COLO668 (cell line): Measurements from ENCODE around the gene FAM3C.

ENCODE experiments used
- DNase-seq: peaks from one replicate; lab custom pipeline; 2025; ENCODE audit not compliant: unreplicated experiment; lab: John Stamatoyannopoulos, UW

The FAM3C gene

DNA sequence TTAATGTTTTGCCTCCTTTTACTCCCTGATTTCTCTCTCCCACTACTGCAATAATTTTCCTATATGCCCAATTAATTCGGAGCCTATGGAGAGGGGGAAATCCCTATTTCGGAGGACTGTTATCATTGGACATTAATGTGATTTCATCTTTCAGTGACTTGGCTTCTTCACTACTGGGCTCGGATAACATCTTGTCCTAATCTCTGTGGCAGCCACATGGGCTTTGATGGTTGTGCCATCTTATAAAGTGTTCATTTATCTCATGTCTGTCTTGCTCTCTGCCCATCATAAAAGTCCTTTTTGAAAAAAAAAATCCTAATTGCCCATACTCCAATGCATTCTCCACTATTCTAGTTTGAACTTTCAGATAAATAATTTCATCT, 15.5 kb upstream of the FAM3C start:
- DNase-seq, result no peak

DNA sequence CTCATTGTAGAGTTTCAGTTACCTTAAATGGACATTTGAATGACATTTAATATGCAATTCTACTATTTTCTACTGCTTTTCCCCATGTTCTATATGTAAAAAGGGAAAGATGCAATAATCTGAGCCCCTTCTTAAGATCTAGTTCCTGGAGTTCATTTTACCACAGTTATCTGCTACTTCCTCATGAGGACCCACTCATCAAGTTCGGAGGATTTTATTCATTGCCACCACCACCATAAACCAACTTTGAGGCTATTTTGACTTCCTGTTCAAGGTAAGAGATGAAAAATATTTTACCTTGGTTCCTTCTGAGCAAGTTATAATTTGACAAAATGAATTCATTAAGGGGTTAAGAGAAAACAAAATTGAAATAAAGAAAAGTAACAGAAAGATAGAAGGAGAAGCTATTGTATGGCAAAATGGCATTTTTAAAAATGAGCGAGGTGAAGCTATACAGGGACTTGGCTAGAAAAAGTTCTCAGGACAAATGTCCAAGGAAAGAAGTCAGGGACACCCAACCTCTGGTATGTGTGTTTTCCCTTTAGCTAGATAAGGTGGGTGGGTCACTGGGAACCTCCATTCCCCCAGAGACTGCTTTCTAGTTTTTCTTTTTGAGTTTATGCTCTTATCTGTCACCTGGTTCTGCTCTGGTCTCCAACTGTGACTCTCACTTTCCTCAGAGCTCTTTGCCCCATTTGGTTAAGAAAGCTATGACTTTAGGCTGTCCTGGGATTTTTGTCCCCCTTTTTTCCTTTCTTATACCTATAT, 14.9 kb upstream of the FAM3C start:
- DNase-seq, result no peak

DNA sequence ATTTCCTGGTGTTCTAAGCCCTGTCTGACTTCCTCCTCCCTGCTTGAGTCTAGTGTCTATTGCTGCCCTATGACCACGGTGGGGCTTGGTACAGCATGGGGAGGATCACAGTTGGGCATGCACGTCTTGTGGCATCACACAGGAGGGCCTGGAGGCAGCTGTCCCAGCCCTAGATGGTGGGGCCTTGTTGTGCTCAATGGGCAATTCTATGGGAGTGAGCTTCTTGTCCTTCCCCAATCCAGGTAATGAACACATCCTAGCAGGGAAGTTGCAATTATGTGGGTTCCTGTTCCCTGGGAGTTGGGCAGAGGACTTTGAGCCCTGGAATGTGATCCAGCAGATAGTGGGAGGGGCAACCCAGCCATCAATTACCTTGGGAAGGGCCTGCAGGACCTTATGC, 10.8 kb upstream of the FAM3C start:
- DNase-seq, result no peak

DNA sequence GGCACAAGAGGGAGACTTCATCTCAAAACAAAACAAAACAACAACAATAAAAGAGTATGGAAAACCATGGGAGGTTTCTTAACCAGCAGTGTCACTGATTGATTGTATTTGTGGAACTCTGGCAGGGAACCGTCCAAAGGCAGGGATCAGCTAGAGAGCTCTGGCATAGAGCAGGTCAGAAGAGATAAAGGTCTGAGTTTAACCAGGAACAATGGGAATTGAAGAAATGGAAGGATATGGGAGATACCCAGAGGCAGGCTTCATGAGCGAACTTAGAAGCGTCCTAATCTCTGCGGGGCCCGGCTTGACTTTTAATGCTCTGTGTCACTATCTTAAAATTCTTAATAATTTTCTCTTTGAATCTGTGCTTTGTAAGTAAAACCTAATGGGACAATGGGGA, 10.4 kb upstream of the FAM3C start:
- no peak for DNase-seq

DNA sequence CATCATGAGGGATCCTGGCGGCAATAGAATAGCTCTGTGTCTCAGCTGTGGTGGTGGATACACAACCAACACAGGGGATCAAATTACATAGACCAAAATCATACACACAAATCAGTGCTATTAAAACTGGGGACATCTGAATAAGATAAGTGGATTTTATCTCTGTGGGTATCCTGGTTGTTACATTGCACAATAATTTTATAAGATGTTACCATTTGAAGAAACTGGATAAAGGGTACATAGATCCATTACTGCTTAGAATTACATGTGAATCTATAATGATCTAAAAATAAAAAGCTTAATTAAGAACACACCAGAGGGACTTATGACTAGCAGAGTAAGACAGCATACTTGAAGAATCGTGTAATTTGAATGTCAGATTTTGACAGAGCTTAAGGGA, 8.2 kb upstream of the FAM3C start:
- DNase-seq, result no peak

DNA sequence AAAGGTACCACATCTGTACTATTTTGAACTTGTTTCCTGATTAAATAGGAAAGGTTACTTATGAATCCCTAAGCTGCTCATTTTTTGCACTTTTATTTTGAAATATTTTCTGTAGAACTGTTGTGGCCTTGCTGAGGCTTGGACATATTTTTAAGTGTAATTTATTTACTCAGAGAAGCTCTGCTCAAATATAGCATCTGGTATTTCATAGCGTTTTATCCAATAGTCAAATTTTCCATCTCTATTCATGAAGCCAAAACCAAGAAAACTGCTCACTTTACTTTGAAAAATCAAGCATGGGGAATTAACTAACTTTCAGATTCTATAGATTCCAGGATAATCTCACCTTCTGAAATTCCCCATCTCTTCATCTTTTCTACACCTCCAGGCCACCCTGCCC, 6.6 kb upstream of the FAM3C start:
- no peak for DNase-seq

DNA sequence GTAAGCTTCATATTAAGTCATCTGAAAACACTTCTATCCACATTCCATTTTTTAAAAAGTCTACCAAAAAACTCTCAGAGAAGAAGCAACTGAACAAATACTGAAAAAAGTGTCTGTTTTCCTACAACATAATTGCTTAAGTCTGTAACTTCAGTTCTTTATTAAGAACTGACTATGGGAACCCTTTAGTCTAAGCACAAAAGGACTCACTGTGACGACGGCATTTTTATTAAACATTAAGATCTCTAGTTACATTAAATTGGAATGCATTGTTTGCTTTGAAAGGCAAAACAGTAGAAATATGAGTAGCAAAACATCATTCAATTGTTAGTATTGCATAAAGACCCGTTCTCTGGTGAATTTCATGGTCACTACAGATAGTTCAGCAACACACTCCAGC, 5.8 kb upstream of the FAM3C start:
- no peak for DNase-seq

DNA sequence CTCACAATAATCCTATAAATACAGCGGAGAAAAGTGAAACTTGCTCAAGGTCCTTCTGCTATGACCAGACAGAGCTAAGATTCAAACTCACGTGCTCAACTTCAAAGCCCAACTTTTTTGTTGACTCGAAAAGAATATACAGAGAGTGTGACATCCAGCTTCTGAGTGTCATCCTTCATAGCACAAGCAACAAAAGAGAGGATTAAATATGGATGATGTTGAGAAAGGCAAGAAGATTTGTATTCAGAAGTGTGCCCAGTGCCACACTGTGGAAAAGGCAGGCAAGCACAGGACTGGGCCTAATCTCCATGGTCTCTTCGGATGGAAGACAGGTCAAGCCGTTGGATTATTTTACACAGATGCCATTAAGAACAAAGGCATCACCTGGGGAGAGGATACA, 2.1 kb upstream of the FAM3C start:
- DNase-seq, result no peak

DNA sequence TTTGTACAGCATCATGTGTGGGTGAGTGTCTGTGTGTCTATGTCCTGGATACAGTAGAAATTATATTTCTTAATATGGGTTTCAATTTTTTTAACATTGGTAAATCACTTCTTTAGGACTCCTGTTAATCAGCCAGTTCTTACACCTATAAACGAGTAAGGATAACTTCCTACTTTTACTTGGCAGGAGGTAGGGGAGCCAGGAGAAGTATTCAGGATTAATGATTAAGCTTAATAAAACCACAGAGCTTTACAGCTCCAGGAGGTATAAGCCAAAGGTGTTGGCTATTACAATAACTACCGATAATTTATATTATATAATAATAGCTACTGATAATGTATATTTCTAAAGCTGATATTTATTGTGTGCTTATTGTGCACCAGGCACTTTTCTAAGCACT, 1.7 kb upstream of the FAM3C start:
- DNase-seq, result no peak

DNA sequence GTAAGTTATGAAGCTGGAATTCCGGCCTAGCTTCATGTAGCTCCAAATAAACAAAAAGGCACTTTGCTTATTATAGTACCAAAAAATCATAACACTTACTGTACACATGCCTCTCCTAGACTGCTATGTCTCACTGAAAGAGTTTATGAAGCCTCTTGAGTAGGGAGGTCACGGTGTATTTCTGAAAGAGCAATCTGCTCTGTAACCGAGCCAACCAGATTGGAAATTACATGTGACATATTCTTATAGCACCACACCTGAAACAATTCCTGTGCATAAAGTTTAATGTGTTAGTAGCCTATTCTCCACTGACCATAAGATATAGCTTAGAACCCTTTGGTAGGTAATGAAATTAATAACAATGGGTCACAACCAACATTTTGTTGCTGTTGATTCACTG, 1.3 kb upstream of the FAM3C start:
- DNase-seq, result no peak

DNA sequence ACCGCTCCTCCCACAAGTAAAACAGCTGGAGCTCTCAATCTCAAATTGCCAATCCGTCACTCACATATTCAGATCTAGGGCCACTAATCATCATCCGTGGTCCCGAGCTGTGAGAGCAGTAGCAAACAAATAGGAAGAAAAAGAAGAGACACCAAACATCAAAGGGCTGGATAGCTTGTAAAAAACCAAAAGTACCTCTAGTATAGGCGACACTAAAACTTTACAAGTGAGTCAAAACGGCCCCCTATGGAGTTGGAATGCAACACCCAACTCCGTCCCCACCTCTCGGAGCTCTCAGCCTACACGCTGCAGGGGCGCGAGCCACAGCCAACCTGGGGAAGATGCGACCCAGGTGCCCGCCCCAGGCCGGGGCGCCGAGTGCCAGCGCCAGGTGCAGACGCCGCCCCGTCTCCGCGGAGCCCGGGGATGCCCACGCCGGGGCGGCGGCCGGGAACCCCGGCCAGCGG, 581 bp downstream of the FAM3C start:
- DNase-seq, result peak; percentile 74

DNA sequence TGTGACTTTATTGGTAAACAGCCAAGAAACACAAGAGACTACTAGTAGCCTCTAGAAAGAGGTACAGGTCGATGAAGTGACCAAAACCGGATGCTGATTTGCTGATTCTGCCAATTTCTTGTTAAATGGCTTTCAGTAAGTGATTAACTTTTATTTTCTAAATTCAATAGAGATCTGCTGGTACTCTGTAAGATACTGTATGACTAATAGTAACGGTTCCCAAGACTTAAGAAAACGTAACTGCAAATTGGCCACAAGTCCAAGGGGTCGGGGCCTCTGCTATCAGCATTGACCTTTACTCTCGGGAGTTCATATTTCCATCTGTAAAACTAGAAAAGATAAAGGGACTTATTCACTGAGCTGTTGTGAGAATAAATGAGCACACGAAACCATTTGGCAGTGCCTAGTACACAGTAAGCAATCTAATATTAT, 1.4 kb downstream of the FAM3C start:
- DNase-seq, result no peak

DNA sequence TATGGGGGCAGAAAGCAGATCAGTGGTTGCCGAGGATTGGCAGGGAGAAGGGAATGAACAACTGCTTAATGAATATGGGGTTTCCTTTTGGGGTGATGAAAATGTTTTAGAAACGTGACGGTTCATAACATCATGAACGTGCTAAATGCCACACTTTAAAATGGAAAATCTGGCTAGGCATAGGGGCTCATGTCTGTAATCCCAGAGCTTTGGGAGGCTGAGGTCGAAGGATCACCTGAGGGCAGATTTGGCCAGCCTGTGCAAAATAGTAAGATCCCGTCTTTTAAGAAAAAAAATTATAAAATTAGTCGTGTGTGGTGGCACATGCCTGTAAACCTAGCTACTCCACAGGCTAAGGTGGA, 3.1 kb downstream of the FAM3C start:
- DNase-seq, result no peak

DNA sequence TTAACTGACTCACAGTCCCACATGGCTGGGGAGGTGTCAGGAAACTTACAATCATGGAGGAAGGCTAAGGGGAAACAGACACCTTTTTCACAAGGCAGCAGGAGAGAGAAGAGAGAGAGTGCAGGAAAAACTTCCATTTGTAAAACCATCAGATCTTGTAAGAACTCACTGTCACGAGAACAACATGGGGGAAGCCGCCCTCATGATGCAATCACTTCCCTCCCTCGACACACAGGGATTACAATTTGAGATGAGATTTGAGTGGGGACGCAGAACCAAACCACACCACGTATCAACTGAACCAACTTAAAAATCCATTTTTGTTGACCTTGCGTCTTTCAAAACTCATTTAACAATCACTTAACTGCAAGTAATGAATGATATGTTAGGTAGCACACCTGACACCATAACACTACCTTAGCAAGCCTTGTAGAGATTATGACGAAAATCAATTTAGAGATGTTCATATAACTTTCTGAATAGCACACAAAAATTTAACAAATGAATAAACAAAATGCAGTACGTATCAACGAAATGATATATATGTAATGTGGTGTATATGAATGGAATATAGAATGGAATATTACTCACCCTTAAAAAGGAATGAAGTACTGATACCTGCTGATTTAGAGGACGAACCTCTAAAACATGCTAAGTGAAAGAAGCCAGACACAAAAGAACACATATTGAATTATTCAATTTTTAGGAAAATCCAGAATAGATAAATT, 3.7 kb downstream of the FAM3C start:
- DNase-seq, result no peak

DNA sequence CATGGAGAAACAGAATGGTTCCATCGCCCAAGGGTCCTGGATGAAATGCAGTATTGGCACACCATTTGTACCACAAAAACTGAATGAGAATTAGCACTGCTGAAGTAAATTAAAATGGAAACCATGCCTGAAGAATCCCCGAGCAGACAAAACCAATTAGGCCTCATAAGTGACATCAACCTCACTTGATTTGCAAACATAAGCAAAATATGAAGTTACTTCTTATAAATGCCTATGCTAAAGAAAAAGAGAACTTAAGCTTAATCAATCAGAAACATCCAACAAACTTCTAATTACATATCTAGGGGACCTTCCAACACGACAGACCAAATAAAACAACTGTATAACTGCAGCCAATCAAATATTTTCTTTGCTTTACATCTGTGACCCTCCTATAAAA, 4.4 kb downstream of the FAM3C start:
- no peak for DNase-seq

DNA sequence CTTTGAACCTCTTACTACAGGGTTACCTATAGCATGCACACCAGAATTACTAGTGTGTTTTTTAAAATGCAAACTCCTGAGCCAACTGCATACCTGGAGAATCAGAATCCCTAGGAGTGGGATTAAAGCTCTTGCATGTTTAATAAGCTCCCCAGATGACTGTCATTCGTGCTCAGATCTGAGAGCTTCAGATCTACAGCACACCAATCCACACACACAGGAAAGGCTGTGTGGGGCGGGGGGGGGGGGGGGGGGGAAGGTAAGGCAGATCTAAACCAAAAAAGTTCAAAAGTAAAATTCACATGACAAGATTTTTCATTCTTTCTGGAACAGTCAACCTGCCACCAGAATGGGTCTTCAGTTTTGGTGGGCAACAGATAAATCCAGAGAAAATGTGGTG, 5.5 kb downstream of the FAM3C start:
- DNase-seq, result no peak

DNA sequence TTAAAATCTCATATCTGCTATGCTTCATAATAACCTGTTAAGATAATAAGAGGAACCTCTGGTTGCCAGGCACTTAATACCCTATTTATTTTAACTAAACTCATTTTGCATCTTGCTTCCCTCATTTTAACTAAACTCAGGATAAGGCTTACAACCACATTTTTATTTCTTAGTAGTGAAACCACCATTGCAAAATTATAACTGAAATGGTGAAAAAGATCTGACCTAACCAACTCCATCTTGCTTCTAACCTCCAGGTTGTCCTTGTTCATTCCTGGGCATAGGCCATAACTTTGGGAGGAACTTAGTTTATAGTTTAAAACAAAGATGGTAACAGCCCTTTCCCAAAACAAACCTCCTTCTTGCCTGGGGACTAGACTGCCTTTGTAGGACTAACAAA, 6.0 kb downstream of the FAM3C start:
- no peak for DNase-seq

DNA sequence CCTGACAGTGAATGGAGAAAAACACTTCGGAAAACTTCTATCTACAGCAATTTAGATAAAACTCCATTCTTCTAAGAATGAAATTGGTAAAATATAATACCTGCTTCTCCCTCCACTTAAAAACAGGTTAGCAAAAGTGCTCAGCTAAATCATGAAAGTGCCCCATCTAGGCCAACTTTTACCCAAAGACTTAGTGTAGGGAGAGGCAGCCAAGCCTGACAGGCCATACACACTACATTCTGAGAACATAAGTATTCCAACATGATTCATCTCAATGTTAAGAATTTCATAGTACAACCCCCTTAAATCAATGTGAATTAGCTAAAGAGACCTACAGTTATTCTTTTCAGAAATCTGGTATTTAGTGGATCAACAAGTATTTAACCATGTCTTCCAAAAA, 7.2 kb downstream of the FAM3C start:
- no peak for DNase-seq

DNA sequence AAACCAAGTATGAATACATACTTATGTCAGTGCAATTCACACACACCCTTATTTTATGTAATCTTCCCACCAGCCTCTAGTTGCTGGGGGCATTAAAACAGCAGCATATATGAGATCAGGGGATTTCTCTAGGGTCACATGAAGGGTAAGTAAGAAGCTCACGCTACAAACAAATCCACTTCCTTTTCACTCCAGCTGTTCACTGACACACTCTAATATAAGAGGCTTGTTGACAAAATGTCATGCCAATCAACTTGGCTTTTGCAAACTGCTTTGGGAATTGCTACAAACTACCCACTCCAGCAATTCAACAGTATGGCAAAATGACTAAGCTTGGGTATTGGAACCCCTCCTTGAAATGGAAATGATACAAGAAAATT, 10.3 kb downstream of the FAM3C start:
- DNase-seq, result no peak

DNA sequence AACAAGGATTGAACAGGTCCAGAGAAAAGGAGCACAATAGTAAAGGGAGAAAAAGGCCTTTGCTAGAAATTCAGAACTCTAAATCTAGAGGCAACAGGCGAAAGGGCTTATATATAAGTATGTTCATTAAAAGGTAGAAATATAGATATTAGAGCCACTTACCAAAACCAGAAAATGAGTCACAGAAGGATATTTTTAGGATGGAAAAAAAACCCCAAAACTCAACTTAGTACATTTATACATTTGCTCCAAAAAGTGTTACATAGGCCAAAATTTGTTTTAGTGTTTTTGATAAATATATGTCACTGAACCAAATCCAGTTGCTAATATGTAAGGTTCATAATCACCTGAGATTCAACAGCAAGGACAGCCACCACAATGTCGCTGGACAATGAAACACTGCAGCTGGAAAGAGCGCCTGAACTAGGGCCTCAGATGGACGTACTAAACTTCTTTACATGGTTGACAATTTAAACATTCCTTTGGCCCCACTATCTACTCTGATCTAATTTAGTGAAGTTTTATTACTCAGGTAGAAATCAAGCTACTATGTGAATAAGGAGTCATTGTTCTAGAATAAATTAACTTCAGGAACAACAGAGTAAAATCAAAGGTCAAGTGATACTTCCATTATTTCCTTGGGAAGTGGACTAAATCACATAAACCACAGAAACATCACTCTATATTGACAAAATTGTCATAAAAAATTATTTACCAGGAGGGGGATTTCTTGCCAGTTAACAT, 10.9 kb downstream of the FAM3C start:
- no peak for DNase-seq

DNA sequence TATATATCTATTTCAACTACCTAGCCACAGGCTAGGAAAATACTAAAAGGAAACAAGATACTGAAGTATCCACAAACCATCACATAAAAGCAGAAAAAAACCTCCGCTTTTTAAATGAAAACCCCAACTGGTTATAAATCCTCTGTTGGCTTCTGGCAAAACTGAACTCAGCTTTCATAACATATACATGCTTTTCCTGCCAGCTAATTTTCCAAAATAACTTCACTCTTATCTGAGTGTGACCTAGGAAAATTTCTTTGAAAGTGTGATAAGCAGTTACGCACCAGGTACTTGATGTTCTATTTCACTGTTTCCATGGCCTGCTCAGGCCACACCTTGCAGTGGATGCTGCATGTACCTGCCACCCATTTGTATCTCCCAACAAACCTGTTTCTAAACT, 11.8 kb downstream of the FAM3C start:
- DNase-seq, result no peak

DNA sequence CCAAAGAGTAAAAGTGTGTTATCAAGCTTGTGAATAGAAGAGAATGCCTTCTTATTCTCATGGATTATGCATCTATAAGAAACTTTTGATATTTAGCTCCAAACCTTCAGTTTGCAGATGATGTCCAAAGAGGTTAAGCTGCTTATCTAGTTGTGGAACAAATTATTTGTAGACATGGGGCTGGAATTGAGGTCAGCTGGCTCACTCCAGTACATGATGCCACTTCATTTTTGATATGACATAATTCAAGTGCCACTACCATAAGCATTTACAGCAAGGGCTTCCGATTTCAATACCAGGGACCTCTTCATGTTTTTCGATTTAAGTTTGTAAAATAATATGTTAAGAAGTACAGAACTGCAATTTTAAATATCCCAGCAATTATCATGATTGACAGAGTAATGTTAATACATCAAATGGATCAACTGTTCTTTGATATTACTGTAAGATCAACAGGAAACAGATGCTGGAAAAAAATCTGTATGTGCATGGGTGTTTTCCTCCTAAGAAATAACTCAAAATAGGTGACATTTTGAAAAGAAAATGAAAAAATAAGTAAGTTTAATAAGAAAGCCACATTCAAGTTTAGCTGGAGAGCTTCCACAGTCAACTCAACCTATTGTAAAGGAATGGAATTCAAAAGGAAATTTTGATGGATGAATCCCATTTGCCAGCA, 12.7 kb downstream of the FAM3C start:
- no peak for DNase-seq
